Sigmoid colon (tissue), 4 donors: Measurements from ENCODE around the gene COL23A1.

Experiments used
- POLR2AphosphoS5 ChIP-seq, 4 donors: sonication (generic); formaldehyde crosslinking; IDR thresholded peaks; one replicate each; pipeline ENCODE4 v1.6.1; 2017; ENCODE audit warnings: antibody characterized with exemption in 4 of 4
- TF ChIP-seq, protein P1 (sequence below), 4 experiments: fragments of 450-650 bp in 3 of 4; fragments of 200-600 bp in 1 of 4; IDR thresholded peaks; one replicate each; pipeline ENCODE4 v1.5.1; 2016 to 2019; ENCODE audit warnings: antibody characterized with exemption in 4 of 4, mild to moderate bottlenecking in 3 of 4, moderate library complexity in 2 of 4

DNA sequence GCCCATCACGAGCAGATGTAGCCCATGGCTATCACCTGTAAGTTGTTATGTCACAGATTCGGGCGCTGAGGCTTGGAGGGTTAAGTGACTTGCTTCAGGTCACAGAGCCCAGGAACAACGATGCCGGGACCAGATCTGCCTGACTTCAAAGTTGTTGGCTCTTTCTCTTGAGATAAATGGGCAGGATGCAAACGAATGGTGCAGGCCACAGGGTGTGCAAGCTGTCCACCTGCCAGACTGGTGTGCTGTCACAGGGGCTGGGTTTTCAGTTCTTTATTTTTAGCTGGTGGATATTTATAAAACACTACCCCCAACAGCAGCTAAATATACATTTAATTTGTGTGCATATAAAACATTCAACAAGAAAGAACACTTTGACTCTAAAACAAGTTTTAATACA is 339.9 kb downstream of the COL23A1 start:
- TF ChIP-seq, protein P1, sequence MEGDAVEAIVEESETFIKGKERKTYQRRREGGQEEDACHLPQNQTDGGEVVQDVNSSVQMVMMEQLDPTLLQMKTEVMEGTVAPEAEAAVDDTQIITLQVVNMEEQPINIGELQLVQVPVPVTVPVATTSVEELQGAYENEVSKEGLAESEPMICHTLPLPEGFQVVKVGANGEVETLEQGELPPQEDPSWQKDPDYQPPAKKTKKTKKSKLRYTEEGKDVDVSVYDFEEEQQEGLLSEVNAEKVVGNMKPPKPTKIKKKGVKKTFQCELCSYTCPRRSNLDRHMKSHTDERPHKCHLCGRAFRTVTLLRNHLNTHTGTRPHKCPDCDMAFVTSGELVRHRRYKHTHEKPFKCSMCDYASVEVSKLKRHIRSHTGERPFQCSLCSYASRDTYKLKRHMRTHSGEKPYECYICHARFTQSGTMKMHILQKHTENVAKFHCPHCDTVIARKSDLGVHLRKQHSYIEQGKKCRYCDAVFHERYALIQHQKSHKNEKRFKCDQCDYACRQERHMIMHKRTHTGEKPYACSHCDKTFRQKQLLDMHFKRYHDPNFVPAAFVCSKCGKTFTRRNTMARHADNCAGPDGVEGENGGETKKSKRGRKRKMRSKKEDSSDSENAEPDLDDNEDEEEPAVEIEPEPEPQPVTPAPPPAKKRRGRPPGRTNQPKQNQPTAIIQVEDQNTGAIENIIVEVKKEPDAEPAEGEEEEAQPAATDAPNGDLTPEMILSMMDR (IDR thresholded peaks at IDR 0.05) = no peak
- TF ChIP-seq POLR2AphosphoS5 (IDR thresholded peaks at IDR 0.05) = no peak
